GM12865 (cell line): ENCODE data around the gene ANO3.

Source experiments
- DNase-seq: peaks from one replicate; pipeline ENCODE4 v3.0.0; 2010; ENCODE audit warnings: low read depth
- H3K4me3 ChIP-seq: 2 replicates; pipeline ENCODE4 v1.5.1; 2011; ENCODE audit warnings: mild to moderate bottlenecking, low read depth, low read length, control low read depth
- TF ChIP-seq, protein P1 (sequence below): IDR thresholded peaks from 2 replicates; pipeline ENCODE4 v1.5.1; 2011; ENCODE audit warnings: low read length, control low read depth, low read depth, inconsistent platforms; ENCODE audit not compliant: insufficient read depth; ENCODE audit errors: missing control alignments

ANO3 gene

DNA sequence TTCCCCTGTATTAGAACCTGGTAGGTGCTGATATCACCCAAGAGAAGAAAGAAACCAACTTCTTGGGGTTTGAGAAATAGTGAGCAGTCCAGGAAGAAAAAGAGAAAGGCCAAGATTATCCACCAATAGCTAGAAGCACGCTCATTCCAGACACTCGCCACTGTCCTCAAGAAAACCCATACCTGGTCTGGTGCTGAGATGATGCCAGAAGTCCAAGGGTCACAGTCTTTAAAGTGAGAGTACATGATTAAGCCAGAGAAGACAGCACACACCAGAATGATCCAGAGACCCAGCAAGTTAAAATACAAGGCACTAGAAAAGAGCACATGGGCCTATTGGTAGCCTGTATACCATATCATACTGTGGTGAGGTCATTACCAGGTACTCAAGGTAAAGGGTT, 366.3 kb downstream of the ANO3 start:
- DNase-seq: no peak
- TF ChIP-seq, protein P1, sequence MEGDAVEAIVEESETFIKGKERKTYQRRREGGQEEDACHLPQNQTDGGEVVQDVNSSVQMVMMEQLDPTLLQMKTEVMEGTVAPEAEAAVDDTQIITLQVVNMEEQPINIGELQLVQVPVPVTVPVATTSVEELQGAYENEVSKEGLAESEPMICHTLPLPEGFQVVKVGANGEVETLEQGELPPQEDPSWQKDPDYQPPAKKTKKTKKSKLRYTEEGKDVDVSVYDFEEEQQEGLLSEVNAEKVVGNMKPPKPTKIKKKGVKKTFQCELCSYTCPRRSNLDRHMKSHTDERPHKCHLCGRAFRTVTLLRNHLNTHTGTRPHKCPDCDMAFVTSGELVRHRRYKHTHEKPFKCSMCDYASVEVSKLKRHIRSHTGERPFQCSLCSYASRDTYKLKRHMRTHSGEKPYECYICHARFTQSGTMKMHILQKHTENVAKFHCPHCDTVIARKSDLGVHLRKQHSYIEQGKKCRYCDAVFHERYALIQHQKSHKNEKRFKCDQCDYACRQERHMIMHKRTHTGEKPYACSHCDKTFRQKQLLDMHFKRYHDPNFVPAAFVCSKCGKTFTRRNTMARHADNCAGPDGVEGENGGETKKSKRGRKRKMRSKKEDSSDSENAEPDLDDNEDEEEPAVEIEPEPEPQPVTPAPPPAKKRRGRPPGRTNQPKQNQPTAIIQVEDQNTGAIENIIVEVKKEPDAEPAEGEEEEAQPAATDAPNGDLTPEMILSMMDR: no peak
- no peak overlapping the region for H3K4me3 ChIP-seq

DNA sequence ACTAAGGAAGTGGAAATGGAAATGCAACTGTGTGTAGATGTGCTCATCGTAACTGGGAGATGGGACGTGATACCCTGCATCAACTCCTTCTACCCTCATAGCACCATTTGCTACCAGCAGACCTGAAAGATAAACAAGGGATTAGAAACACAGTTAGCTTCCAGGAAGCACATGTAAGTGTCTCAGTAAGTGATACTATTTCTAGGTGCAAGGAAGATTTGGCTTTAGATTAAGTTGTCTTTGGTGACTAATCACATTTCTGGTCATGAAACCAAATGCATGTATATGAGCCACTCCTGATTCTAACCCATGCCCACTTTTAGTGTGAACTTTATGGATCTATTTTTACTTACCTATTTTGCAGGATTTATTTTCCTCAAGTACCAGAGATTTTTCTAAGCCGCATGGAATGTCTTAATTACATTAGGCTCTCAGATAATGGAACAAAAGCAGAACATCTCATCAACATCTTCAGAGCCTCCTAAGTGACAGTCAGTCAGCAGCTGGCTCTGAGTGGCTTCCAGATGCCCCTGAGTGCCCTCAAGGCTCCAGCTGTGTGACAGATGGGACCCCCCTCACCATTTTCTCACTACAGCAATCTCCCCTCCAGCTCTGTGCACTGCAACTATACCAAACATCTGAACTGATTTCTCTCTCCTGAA, 368.8 kb downstream of the ANO3 start:
- no peak for DNase-seq
- H3K4me3 ChIP-seq: no peak overlapping the region
- TF ChIP-seq, protein P1: no peak

DNA sequence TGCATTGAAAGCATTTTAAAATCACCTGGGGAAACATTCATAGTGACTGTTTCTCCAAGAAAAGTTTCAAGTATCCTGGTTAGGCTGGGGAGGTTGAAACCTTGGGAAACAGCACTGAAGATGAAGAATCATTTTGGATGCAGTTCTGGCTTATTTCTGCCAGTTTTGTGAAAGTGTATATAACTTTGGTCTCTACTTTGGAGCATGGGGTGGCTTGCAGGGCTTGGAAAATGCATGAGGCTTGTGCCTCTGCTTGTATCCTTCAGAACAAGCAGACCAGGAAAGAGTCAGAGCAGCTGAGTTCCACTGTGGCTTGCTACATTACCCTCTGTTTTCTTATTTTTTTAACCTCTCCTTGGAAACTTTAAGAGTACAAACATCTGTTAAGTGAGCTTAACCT, 370.5 kb downstream of the ANO3 start:
- DNase-seq: no peak
- TF ChIP-seq, protein P1: no peak
- H3K4me3 ChIP-seq: no peak overlapping the region

DNA sequence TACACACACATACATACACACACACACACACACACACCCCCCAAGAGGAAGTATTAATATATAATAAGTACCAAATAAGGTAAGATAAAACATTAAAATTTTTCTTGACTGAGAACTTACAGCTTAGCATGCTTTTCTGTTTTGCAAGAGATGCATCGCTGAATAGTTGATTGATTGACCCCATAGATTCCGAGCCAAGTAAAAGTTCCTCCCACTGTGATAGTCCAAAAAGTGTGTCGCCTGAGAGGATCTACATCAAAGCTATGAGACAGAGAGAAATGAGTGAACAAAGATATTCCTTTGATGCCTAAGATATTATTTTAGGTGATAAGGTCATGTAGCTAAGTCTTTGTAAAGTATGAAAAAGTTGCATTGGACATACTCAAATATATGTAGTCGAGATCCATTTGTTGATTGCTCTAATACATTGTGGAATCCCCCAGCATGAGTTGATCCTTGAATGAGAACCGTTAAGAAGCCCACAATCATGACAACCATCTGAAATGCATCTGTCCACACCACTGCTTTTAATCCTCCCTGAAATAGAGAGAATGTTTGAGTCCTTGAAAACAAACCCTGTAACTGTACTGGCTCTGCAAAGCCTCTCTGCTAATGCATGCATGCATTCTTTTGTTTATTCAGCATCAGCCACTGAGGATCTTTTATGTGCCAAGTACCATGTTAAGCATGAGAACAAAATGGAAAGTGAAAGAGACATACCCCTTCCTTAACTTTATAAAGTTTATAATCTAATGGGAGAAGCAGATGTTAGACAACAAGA, 371.7 kb downstream of the ANO3 start:
- H3K4me3 ChIP-seq: no peak overlapping the region
- TF ChIP-seq, protein P1: no peak
- no peak for DNase-seq

DNA sequence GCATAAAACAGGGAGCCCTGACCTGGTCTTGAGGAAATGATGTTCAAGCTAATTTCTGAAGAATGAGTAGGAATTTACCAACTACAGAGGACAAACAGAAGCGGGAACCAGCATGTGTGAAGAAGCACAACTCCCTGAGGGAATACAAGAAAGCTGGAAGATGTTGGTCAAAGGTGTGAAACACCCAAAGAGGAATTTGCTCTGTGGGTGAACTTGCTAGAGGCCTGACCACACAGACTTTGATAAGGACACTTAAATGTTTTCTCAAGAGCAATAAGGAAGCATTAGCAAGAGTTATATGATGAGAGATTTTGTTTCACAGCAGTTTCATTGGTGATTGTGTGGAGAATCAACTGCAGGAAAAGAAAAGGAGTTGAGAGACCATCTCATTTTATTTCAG, 372.3 kb downstream of the ANO3 start:
- DNase-seq: no peak
- no peak overlapping the region for H3K4me3 ChIP-seq
- TF ChIP-seq, protein P1: no peak

DNA sequence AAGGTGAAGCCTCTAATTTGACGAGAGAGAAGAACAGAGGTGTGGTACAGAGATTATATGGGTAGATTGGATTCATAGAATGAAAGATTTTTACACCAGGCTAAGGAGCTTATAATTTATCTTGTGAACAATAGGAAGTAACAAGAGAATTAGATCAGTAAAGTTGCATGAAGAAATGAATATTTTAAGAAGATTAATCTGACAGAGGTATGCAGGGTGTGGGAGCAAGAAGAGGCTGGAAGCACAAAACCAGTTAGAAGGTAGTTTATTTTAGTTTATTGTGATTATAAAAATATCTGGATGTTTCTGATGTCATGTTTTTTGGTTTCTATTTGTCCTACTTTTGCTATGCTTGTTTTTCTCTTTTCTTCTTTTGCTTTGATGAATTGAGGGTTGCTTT, 374.3 kb downstream of the ANO3 start:
- no peak overlapping the region for H3K4me3 ChIP-seq
- DNase-seq: no peak
- TF ChIP-seq, protein P1: no peak
